Head of caudate nucleus (tissue), 42 donors: ENCODE results near the gene ZC3H4.

Source experiments
- DNase-seq, 42 donors: peaks; one replicate each; pipeline versions ENCODE4 v3.0.0 to v3.0.0-alpha.2; 2020 to 2021; ENCODE audit warnings: mixed read lengths in 7 of 42
- intact Hi-C: fragments of 100-400 bp; cut with DNase I; formaldehyde crosslinking; loops from one replicate; pipeline ENCODE4 v1.15.0; 2022

ZC3H4 gene

DNA sequence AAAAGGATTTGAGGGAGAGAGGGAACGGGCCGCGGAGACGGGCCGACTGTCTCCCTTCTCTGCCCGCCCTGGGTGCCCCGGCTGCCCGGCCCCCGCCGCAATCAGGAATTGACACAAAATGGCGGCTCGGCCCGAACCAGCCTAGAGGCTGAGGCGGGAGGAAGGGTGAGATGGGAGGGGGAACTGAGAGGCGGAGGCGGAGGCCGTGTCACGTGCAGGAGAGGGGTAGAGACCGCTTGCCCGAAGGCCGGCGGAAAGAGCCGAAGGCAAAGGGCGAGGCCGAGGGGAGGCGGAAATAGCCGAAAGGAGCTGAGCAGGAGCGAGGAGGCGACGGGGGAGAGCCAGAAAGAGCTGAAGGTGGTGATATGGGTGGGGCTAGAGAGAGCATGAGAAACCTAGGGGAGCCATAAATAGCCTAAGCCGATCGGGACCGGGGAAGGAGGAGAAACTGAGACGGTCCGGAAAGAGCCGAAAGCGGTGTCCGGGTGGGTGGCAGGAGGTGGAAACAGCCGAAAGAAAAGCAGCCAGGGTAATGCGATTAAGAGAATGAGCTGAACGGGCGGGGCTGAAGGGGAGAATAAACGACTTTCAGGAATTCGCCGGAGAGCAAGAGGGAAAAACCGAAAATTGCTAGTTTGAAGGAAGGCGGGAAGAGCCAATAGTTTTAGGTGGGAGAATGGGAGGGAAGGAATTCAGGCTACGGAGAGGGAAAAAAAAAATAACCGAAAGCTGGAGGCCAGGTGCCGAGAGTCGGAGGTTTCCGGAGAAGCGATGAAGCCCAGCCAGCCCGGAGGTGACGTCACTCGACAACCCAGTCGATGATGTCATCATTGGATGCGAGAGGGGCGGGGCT, at the start of gene ZC3H4:
Gene ZC3H4 (minus strand): TSS at position 780 of the 853 bp plus-strand sequence. CDS start 1,192 bp downstream, outside the sequence.
- intact Hi-C loops: no loop called here
- DNase-seq: peak; percentile 96 to 100 (median 99)

GRCh38 chr19:47161876-47162489, 48.4 kb upstream of the ZC3H4 start:
- intact Hi-C loops: no loop called here
- no peak for DNase-seq

DNA sequence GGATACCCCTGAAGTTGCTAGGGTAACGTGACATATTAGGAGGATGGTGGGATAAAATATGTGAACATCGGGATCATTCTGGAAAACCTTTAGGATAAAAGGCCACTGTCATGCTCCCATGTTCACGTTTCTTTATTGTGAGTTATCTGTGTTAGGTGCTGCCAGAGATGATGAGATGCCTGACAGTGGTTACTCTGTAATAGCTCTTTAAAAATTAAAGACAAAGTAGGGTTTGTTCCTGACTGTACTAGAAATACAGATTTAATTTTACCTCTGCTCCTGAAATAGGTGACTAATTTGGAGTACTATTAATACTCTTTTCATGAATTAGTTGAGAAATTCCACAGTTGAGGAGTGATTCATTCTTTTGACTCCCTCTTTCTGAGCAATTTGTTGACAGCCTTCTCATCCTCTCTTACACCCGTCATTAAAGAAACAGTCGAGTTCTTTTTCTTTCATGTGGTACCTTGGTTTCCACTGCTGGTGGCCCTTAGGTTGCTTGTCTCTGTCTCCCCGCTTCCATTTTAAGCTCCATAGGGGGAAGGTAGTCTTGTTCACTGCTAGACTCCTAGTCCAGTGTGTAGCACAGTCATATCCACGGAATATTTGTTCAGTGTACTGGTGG, 45.4 kb upstream of the ZC3H4 start:
- intact Hi-C loops: no loop called here
- DNase-seq: peak in 1 of 42 donors; percentile 5

DNA sequence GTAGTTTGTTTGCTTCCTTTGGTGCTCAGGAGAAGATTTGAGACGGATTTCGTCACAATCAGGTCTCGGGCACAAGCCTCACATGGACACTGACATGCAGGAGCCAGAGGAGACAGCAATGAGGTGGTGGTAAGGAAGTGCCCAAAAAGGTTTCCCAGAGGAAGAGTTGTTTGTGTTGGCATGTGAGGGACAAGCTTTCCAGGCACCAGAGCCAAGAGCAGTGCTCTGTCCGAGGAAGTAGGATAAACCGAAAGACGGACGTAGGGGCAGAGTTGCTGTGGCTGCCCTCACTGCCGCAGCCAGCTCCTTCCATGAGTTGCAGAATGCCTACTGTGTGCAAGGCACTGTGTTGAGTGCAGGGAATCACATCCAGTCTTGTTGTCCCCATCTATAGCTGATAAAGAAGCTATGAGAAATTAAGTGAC, 44.8 kb upstream of the ZC3H4 start:
- intact Hi-C loops: no loop called here

GRCh38 chr19:47157431-47158321, 44.1 kb upstream of the ZC3H4 start:
- peak in 2 of 42 donors; percentile 1 to 43 for DNase-seq
- intact Hi-C loops: no loop called here

More for the DNA sequence above, 44.8 kb upstream of the ZC3H4 start:
- DNase-seq: no peak

DNA sequence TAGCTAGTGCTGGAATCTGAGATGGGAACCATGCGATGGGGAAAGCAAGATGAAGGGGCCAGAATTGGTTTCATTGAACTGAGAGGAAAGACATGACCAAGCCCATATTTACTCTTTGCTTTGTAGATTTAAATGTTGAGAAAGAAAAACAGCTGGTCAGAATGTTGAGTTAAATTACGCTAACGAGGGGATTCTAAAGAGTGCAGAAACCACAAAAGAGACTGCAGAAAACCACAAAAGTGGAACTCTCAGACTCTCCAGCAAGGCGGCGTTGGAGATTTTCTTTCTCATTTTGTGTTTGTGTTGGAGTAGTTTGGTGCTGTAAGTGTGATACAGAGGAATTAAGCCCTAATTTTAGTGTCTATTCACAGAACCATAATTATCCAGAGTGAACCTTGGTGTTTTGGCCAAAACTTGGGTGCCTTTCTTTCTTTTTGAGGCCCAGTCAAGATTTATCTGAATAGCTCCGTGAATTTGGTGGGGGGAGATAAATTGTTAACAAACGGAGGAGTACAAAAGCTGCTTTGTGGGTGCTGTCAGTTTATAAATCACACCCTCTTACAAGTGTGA, 43.4 kb upstream of the ZC3H4 start:
- no peak for DNase-seq
- intact Hi-C loops: no loop called here

- intact Hi-C loops: no loop called here
Observed at GRCh38 chr19:47155148-47155547, 41.6 kb upstream of the ZC3H4 start.

DNA sequence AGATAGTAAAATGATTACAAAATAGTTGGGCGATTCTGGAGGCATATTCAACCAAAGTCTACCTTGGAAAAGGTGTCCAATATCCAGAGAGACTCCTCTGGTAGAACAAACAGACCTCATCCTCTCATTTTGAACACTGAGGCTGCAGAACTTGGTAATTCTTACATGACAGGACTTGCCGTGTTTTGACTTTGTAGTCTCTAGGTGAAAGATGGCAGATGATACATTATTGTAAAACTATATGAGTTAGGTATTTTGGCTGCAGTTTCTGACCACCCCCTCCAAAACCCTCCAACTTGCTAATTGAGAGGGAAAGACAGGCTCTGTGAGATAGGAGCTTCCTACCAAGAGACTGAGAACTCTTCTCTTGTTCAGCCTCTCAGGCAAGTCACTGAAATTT, 39.7 kb upstream of the ZC3H4 start:
- no peak for DNase-seq
- intact Hi-C loops: no loop called here

More at GRCh38 chr19:47155148-47155547, 41.6 kb upstream of the ZC3H4 start:
- no peak for DNase-seq

DNA sequence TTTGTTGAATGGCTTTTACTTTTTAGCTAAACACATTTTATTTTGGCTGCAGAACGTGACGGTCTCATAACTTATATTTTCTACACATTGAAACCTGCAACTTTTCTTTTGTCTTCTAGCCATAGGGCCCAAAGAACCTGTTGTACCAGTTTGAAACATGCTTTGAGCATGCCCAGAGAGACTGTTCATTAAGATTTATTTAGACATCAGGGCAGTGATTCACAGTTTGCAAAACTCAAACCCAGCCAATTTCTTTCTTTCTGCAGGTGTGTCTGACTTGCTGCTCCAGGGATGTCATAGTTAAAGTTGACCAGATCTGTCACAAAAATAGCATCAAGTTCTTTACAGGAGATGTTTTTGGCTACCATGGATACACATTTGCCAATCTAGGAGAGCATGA, 39.1 kb upstream of the ZC3H4 start:
- no peak for DNase-seq
- intact Hi-C loops: no loop called here

DNA sequence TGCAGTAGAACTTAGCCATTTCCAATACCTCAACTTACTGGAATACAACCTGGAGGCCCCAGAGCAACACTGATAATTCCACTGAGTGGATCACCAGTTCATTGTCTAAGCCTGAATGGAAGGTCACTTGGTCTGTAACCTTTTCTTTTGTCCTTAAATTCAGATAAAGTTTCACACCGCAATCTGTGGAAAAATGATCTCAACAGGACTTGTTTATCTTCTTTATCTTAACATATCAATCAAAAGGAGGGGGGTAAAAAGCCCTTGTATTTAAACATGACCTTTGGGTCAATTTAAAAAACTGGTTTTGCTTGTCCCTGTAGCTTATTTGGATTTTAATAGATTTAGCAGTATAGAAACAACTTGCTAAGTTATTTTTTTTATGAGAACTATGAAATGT, 38.6 kb upstream of the ZC3H4 start:
- intact Hi-C loops: no loop called here
- DNase-seq: no peak

DNA sequence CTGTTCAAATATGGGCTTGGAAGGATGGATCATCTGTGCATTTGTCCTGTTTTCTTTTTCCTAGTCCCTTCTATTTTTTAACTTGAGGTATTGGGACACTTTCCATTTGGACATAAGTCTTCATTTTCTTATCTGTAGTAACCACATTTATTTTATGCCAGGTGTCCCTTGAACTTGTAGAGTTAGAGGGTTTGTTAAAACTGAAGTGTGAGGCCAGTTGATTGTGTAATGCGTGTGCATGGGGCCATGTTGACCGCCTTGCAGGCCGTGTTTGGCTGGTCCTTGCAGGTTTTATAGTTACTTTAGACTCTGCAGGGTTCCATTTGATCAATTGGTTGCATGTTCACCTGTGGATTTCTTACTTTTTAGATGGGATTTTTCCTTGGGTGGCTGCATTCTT, 38.1 kb upstream of the ZC3H4 start:
- intact Hi-C loops: no loop called here
- DNase-seq: no peak

- DNase-seq: no peak
- intact Hi-C loops: loop anchor here (5.0 kb wide), 1 partner anchor 95 kb away; no protein-coding TSS in a partner anchor
Observed at GRCh38 chr19:47146920-47147319, 33.3 kb upstream of the ZC3H4 start.

- intact Hi-C loops: loop anchor here (5.0 kb wide), 1 partner anchor 96 kb away; no protein-coding TSS in a partner anchor
- no peak for DNase-seq
Observed at GRCh38 chr19:47145639-47146486, 32.3 kb upstream of the ZC3H4 start.

DNA sequence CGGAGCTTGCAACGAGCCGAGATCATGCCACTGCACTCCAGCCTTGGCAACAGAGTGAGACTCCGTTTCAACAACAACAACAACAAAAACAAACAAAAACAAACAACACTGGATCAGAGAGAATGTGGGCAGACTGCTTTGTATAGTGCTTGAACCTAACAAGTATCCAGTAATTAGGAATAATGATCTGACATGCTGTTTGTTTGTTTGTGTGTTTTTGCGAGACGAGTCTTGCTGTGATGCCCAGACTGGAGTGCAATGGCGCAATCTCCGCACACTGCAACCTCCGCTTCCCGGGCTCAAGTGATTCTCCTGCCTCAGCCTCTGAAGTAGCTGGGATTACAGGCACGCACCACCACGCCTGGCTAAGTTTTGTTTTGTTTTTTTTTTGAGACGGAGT, 31.1 kb upstream of the ZC3H4 start:
- intact Hi-C loops: loop anchor here (5.0 kb wide), 1 partner anchor 98 kb away; no protein-coding TSS in a partner anchor

DNA sequence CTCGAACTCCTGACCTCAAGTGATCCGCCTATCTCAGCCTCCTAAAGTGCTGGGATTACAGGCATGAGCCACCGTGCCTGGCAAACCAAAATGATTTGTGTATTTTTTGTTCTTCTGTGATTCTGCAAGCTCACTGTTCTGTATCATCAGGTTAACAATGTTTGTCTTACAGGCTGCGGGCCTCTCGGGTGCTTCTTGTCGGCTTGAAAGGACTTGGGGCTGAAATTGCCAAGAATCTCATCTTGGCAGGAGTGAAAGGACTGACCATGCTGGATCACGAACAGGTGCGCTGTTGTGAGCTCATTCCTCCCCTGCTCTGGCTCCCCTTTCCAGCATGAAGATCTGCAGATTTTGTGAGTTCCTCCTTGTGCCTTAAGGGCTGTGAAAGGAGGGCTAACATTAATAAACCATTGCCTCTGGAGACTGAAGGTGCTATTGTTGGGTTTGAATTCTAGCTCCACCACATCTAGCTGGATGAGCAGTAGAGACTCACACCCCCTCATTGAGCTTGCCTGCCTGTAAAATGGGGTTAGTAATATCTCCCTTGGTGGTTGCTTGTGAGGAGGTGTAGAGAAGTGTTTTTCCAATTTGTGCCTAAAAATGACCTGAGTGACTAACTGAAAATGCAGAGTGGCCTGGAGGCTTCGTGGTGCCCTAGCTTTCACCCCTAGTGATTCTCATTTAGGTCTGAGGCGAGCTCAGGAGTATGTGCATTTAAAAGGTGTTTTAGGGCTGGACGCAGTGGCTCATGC, 29.9 kb upstream of the ZC3H4 start:
- peak in 1 of 42 donors; percentile 4 for DNase-seq
- intact Hi-C loops: no loop called here

More for the DNA sequence above, 31.1 kb upstream of the ZC3H4 start:
- DNase-seq: no peak

DNA sequence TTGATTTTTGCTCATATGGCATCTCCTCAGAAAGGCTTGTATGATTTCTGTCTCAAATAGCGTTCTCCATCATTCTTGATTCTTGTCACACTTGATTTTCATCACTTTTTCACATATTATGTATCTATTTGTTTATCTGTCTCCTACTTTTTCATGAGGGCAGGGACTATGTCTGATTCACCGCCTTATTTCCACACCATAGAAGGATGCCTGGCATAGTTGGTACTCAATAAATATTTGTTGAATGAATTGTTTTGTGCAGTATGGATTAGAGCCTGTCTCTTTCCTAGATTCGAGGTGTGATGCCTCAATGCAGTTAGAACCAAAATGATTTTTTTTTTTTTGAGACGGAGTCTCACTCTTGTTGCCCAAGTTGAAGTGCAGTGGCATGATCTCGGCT, 29.2 kb upstream of the ZC3H4 start:
- DNase-seq: no peak
- intact Hi-C loops: no loop called here

GRCh38 chr19:47141695-47142094, 28.1 kb upstream of the ZC3H4 start:
- intact Hi-C loops: no loop called here
- no peak for DNase-seq
